DOHH2 (cell line): ENCODE measurements around the gene PLA2G4B.

Experiments used
- H3F3A ChIP-seq: fragments of 200-600 bp; sonication (generic), shearing (Covaris generic); 2 replicates; pipeline ENCODE4 v1.6.0; 2016; ENCODE audit warnings: antibody characterized with exemption, mild to moderate bottlenecking; ENCODE audit not compliant: control insufficient read depth, insufficient read depth
- H3K27ac ChIP-seq: fragments of 200-600 bp; sonication (generic); 2 replicates; pipeline ENCODE4 v1.5.1; 2014; ENCODE audit warnings: low read depth, mild to moderate bottlenecking, low read length, moderate library complexity
- H3K27me3 ChIP-seq: fragments of 200-600 bp; sonication (generic); 2 replicates; pipeline ENCODE4 v1.6.1; 2014; ENCODE audit warnings: mild to moderate bottlenecking, low read length, mixed read lengths; ENCODE audit not compliant: control insufficient read depth
- H3K36me3 ChIP-seq: fragments of 200-600 bp; sonication (generic); 2 replicates; pipeline ENCODE4 v1.6.1; 2014; ENCODE audit warnings: mild to moderate bottlenecking, low read length, moderate library complexity, mixed read lengths; ENCODE audit not compliant: control insufficient read depth
- H3K4me1 ChIP-seq: fragments of 200-600 bp; sonication (generic); 2 replicates; pipeline ENCODE4 v1.6.1; 2014; ENCODE audit warnings: mild to moderate bottlenecking, low read length, mixed read lengths; ENCODE audit not compliant: control insufficient read depth
- H3K4me2 ChIP-seq: fragments of 200-600 bp; sonication (generic); 2 replicates; pipeline ENCODE4 v1.6.0; 2014; ENCODE audit warnings: mild to moderate bottlenecking, low read length, moderate library complexity
- H3K4me3 ChIP-seq: fragments of 200-600 bp; sonication (generic); 2 replicates; pipeline ENCODE4 v1.5.1; 2014; ENCODE audit warnings: mild to moderate bottlenecking, low read length, mixed read lengths
- H3K79me2 ChIP-seq: fragments of 200-600 bp; sonication (generic); 2 replicates; pipeline ENCODE4 v1.6.1; 2014; ENCODE audit warnings: mild to moderate bottlenecking, low read length, mixed read lengths; ENCODE audit not compliant: control insufficient read depth
- H3K9me2 ChIP-seq: fragments of 200-600 bp; sonication (generic); replicated peaks from 2 replicates; pipeline ENCODE4 v1.6.1; 2014; ENCODE audit warnings: mild to moderate bottlenecking, low read length, mixed read lengths; ENCODE audit not compliant: control insufficient read depth
- H3K9me3 ChIP-seq: fragments of 200-600 bp; sonication (generic); 2 replicates; pipeline ENCODE4 v1.6.1; 2014; ENCODE audit warnings: antibody characterized with exemption, low read length, mixed read lengths; ENCODE audit not compliant: control insufficient read depth, insufficient read depth
- H4K20me1 ChIP-seq: fragments of 200-600 bp; sonication (generic); 2 replicates; pipeline ENCODE4 v1.6.0; 2014; ENCODE audit warnings: low read depth, mild to moderate bottlenecking, antibody characterized with exemption, low read length, moderate library complexity; ENCODE audit not compliant: control insufficient read depth, insufficient read depth
- EZH2phosphoT487 ChIP-seq: fragments of 200-600 bp; sonication (generic); IDR thresholded peaks from 2 replicates; pipeline ENCODE4 v1.6.1; 2017; ENCODE audit warnings: borderline replicate concordance, mild to moderate bottlenecking, antibody characterized with exemption, low read length, moderate library complexity, mixed read lengths
- TF ChIP-seq, protein P1 (sequence below): fragments of 200-600 bp; sonication (generic); IDR thresholded peaks from one replicate; pipeline ENCODE4 v1.5.1; 2014; ENCODE audit warnings: antibody characterized with exemption, mild to moderate bottlenecking, low read depth, low read length; ENCODE audit not compliant: poor library complexity, severe bottlenecking

PLA2G4B gene

GRCh38 chr15:41852736-41853590 lies 14.3 kb downstream of the PLA2G4B start:
- Histone ChIP-seq H3K9me3 (no peaks in the 10 kb centered on the region), H3F3A (no peaks in the 10 kb centered on the region), H3K36me3 (no peaks in the 10 kb centered on the region), H3K27ac (no peak overlapping the region), H3K27me3 (no peaks in the 10 kb centered on the region), H3K4me3 (no peak overlapping the region), H3K9me2 (no peaks in the 10 kb centered on the region), H3K4me2 (no peak overlapping the region), H3K4me1 (no peaks in the 10 kb centered on the region), H3K79me2 (no peaks in the 10 kb centered on the region), H4K20me1 (no peaks in the 10 kb centered on the region)
- TF ChIP-seq EZH2phosphoT487 = no peak
- TF ChIP-seq, protein P1, sequence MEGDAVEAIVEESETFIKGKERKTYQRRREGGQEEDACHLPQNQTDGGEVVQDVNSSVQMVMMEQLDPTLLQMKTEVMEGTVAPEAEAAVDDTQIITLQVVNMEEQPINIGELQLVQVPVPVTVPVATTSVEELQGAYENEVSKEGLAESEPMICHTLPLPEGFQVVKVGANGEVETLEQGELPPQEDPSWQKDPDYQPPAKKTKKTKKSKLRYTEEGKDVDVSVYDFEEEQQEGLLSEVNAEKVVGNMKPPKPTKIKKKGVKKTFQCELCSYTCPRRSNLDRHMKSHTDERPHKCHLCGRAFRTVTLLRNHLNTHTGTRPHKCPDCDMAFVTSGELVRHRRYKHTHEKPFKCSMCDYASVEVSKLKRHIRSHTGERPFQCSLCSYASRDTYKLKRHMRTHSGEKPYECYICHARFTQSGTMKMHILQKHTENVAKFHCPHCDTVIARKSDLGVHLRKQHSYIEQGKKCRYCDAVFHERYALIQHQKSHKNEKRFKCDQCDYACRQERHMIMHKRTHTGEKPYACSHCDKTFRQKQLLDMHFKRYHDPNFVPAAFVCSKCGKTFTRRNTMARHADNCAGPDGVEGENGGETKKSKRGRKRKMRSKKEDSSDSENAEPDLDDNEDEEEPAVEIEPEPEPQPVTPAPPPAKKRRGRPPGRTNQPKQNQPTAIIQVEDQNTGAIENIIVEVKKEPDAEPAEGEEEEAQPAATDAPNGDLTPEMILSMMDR = no peak

DNA sequence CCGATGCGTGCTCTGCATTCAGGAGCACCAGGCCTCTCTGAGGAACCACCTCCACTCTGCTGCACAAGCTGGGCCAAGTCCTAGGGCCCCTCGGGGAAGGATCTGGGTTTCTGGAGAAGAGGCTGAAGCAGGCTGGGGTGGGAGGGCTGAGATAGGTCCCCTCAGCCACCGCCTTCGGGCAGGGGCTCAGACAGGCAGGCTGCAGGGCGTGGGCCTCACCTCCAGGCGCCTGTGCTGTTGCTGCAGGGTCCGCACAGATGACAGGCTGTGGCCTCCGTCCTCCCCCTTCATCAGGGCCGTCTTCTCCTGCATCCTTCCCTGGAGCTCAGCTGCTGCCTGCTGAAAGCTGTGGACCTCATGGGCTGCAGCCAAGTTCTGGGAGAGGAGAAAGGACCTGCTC lies 15.2 kb downstream of the PLA2G4B start:
- Histone ChIP-seq H3K27me3 (no peaks in the 10 kb centered on the region), H4K20me1 (no peaks in the 10 kb centered on the region), H3K27ac (no peak overlapping the region), H3K9me2 (no peaks in the 10 kb centered on the region), H3K9me3 (no peaks in the 10 kb centered on the region), H3K79me2 (no peaks in the 10 kb centered on the region), H3K4me2 (no peak overlapping the region), H3K4me3 (no peak overlapping the region), H3K4me1 (no peaks in the 10 kb centered on the region), H3F3A (no peaks in the 10 kb centered on the region), H3K36me3 (no peaks in the 10 kb centered on the region)
- no peak for TF ChIP-seq EZH2phosphoT487
- TF ChIP-seq, protein P1 = no peak

- Histone ChIP-seq H3K4me1 (no peaks in the 10 kb centered on the region), H3K27me3 (no peaks in the 10 kb centered on the region), H3K4me2 (no peak overlapping the region), H3K9me3 (no peaks in the 10 kb centered on the region), H3K4me3 (no peak overlapping the region), H3K9me2 (no peaks in the 10 kb centered on the region), H3K79me2 (no peaks in the 10 kb centered on the region), H3K27ac (no peak overlapping the region), H4K20me1 (no peaks in the 10 kb centered on the region), H3F3A (no peaks in the 10 kb centered on the region), H3K36me3 (no peaks in the 10 kb centered on the region)
- TF ChIP-seq EZH2phosphoT487 = no peak
- TF ChIP-seq, protein P1 = no peak
These were observed 15.8 kb downstream of the PLA2G4B start for GRCh38 chr15:41854443-41854842.
